MM.1S (cell line): ENCODE measurements around the gene APAF1.

Experiments
- DNase-seq: peaks from one replicate; pipeline ENCODE4 v3.0.0-alpha.2; 2015
- H2AFZ ChIP-seq: fragments of 300-600 bp; sonication (generic); 2 replicates; pipeline ENCODE4 v1.6.0; 2016; ENCODE audit warnings: antibody characterized with exemption, low read length
- H3F3A ChIP-seq: fragments of 300-600 bp; sonication (generic); 2 replicates; pipeline ENCODE4 v1.6.1; 2016; ENCODE audit warnings: mild to moderate bottlenecking, antibody characterized with exemption, low read length, moderate library complexity, mixed read lengths; ENCODE audit not compliant: insufficient read depth
- H3K27ac ChIP-seq: fragments of 300-600 bp; sonication (generic); 2 replicates; pipeline ENCODE4 v1.5.1; 2016; ENCODE audit warnings: mild to moderate bottlenecking, low read length
- H3K27me3 ChIP-seq: fragments of 300-600 bp; sonication (generic); replicated peaks from 2 replicates; pipeline ENCODE4 v1.6.0; 2016; ENCODE audit warnings: low read length; ENCODE audit not compliant: insufficient read depth
- H3K36me3 ChIP-seq: fragments of 300-600 bp; sonication (generic); replicated peaks from 2 replicates; pipeline ENCODE4 v1.6.1; 2016; ENCODE audit warnings: mild to moderate bottlenecking, low read length, mixed read lengths; ENCODE audit not compliant: insufficient read depth
- H3K4me1 ChIP-seq: fragments of 300-600 bp; sonication (generic); 2 replicates; pipeline ENCODE4 v1.6.1; 2016; ENCODE audit warnings: low read length, mixed read lengths
- H3K4me2 ChIP-seq: fragments of 300-600 bp; sonication (generic); 2 replicates; pipeline ENCODE4 v1.6.0; 2016; ENCODE audit warnings: low read depth, low read length
- H3K4me3 ChIP-seq: fragments of 300-600 bp; sonication (generic); 2 replicates; pipeline ENCODE4 v1.5.1; 2016; ENCODE audit warnings: low read length, mixed read lengths
- H3K79me2 ChIP-seq: fragments of 300-600 bp; sonication (generic); 2 replicates; pipeline ENCODE4 v1.6.1; 2016; ENCODE audit warnings: mixed run types, low read length, mixed read lengths
- H3K9ac ChIP-seq: fragments of 300-600 bp; sonication (generic); 2 replicates; pipeline ENCODE4 v1.6.1; 2016; ENCODE audit warnings: low read length, mixed read lengths
- H3K9me2 ChIP-seq: fragments of 300-600 bp; sonication (generic); replicated peaks from 2 replicates; pipeline ENCODE4 v1.6.1; 2016; ENCODE audit warnings: mild to moderate bottlenecking, low read length, mixed read lengths; ENCODE audit not compliant: insufficient read depth
- H3K9me3 ChIP-seq: fragments of 300-600 bp; sonication (generic); replicated peaks from 2 replicates; pipeline ENCODE4 v1.6.1; 2016; ENCODE audit warnings: mild to moderate bottlenecking, low read length, mixed read lengths; ENCODE audit not compliant: insufficient read depth
- H4K20me1 ChIP-seq: fragments of 300-600 bp; sonication (generic); 2 replicates; pipeline ENCODE4 v1.6.1; 2016; ENCODE audit warnings: mild to moderate bottlenecking, low read length, moderate library complexity, mixed read lengths; ENCODE audit not compliant: insufficient read depth
- CTCF ChIP-seq: fragments of 300-600 bp; sonication (generic); IDR thresholded peaks from 2 replicates; pipeline ENCODE4 v1.5.1; 2016; ENCODE audit warnings: antibody characterized with exemption, low read length, mixed read lengths
- EZH2 ChIP-seq: fragments of 300-600 bp; sonication (generic); optimal IDR thresholded peaks from 2 replicates; pipeline ENCODE3; 2017; ENCODE audit warnings: low read depth, mild to moderate bottlenecking, antibody characterized with exemption, low read length, mixed read lengths
- EZH2phosphoT487 ChIP-seq: fragments of 300-600 bp; sonication (generic); IDR thresholded peaks from 2 replicates; pipeline ENCODE4 v1.6.1; 2018; ENCODE audit warnings: antibody characterized with exemption, low read length

Gene APAF1

GRCh38 chr12:98719515-98720504 is 74.7 kb downstream of the APAF1 start:
- Histone ChIP-seq H3K27ac (no peak overlapping the region), H2AFZ (no peak overlapping the region), H3F3A (no peaks in the 10 kb centered on the region), H3K9me2 (no peaks in the 10 kb centered on the region), H3K4me3 (no peak overlapping the region), H3K36me3 (no peaks in the 10 kb centered on the region), H3K9ac (no peak overlapping the region), H3K9me3 (no peaks in the 10 kb centered on the region), H3K4me1 (no peaks in the 10 kb centered on the region), H4K20me1 (no peaks in the 10 kb centered on the region), H3K79me2 (no peaks in the 10 kb centered on the region), H3K27me3 (no peaks in the 10 kb centered on the region), H3K4me2 (no peak overlapping the region)
- no peak for DNase-seq
- TF ChIP-seq CTCF: no peak
- no peak for TF ChIP-seq EZH2phosphoT487
- TF ChIP-seq EZH2: no peak

- DNase-seq: no peak
- H3K4me3 ChIP-seq: no peak overlapping the region
- H3K9me2 ChIP-seq: no peaks in the 10 kb centered on the region
- no peaks in the 10 kb centered on the region for H3K4me1 ChIP-seq
- H3K79me2 ChIP-seq: no peaks in the 10 kb centered on the region
- no peaks in the 10 kb centered on the region for H3K27me3 ChIP-seq
- no peaks in the 10 kb centered on the region for H3K36me3 ChIP-seq
- H2AFZ ChIP-seq: no peak overlapping the region
- H3K9me3 ChIP-seq: no peaks in the 10 kb centered on the region
- H3K9ac ChIP-seq: no peak overlapping the region
- H4K20me1 ChIP-seq: no peaks in the 10 kb centered on the region
- H3F3A ChIP-seq: no peaks in the 10 kb centered on the region
- no peak for TF ChIP-seq CTCF
- no peak for TF ChIP-seq EZH2phosphoT487
- TF ChIP-seq EZH2: no peak
- H3K27ac ChIP-seq: no peak overlapping the region
- H3K4me2 ChIP-seq: no peak overlapping the region
Measured at GRCh38 chr12:98721204-98721702, 76.2 kb downstream of the APAF1 start.

- Histone ChIP-seq H2AFZ (no peak overlapping the region), H3K27me3 (no peaks in the 10 kb centered on the region), H3K4me2 (no peak overlapping the region), H3F3A (no peaks in the 10 kb centered on the region), H3K9me2 (no peaks in the 10 kb centered on the region), H3K9ac (no peak overlapping the region), H3K9me3 (no peaks in the 10 kb centered on the region), H3K79me2 (no peaks in the 10 kb centered on the region), H3K4me1 (no peaks in the 10 kb centered on the region), H3K36me3 (no peaks in the 10 kb centered on the region), H4K20me1 (no peaks in the 10 kb centered on the region), H3K27ac (no peak overlapping the region), H3K4me3 (no peak overlapping the region)
- no peak for TF ChIP-seq CTCF
- DNase-seq: no peak
Measured at GRCh38 chr12:98724384-98725155, 79.5 kb downstream of the APAF1 start.
